GM13977 (cell line): ENCODE measurements around the gene GRIA2.

Experiments
- DNase-seq: peaks from one replicate; pipeline ENCODE4 v3.0.0; 2012; ENCODE audit warnings: low spot score
- in situ Hi-C: fragments of 300-500 bp; cut with MboI; formaldehyde crosslinking; loops from one replicate; pipeline ENCODE4 v1.12.0; 2022; ENCODE audit warnings: low sequenced_read_pairs, low pct_unique_long_range_greater_than_20kb, mixed read lengths, inconsistent platforms; ENCODE audit not compliant: unreplicated experiment
- TF ChIP-seq, protein P1 (sequence below): IDR thresholded peaks from 2 replicates; pipeline ENCODE4 v1.5.1; 2012; ENCODE audit warnings: mild to moderate bottlenecking, control low read depth; ENCODE audit not compliant: insufficient read depth; ENCODE audit errors: extremely low read depth, missing control alignments

The GRIA2 gene

DNA sequence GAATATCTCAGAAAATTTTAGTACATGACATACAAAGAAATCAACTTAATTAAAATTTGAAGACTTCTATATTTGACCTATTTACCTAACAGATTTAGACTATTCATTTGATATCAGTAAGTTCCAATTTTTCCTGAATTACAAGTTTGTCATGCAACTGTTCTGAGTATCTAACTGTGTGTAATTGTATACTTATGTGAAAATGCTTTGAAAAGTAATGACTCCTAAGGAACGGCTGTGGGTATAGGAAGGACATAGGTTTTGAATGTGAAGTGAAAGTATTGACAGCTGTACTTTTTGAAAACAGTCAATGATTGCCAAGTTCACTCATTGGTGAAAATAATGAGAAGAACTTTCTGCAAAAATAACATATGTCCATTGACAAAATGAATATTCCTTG is 2.9 kb downstream of the GRIA2 start:
- in situ Hi-C loops = no loop called here
- TF ChIP-seq, protein P1, sequence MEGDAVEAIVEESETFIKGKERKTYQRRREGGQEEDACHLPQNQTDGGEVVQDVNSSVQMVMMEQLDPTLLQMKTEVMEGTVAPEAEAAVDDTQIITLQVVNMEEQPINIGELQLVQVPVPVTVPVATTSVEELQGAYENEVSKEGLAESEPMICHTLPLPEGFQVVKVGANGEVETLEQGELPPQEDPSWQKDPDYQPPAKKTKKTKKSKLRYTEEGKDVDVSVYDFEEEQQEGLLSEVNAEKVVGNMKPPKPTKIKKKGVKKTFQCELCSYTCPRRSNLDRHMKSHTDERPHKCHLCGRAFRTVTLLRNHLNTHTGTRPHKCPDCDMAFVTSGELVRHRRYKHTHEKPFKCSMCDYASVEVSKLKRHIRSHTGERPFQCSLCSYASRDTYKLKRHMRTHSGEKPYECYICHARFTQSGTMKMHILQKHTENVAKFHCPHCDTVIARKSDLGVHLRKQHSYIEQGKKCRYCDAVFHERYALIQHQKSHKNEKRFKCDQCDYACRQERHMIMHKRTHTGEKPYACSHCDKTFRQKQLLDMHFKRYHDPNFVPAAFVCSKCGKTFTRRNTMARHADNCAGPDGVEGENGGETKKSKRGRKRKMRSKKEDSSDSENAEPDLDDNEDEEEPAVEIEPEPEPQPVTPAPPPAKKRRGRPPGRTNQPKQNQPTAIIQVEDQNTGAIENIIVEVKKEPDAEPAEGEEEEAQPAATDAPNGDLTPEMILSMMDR = no peak
- no peak for DNase-seq

DNA sequence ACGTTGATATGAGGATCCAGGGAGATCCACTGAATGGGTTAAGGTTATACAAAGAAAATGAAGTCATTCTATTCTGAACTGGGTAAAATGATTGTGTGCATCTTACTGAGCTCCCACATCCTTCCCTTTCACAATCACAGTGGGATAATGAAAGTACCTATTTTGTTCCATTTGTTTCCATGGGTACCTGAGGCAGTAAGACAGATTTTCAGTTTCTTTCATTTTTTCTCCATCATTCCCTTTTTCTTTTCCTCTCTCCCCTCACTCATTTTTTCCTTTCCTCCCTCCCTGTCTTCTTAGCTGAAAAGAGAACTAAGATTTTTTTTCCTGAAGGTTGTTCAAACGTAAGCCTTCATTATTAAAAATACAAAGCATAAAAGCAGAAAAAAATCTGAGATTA is 4.6 kb downstream of the GRIA2 start:
- TF ChIP-seq, protein P1 = no peak

DNA sequence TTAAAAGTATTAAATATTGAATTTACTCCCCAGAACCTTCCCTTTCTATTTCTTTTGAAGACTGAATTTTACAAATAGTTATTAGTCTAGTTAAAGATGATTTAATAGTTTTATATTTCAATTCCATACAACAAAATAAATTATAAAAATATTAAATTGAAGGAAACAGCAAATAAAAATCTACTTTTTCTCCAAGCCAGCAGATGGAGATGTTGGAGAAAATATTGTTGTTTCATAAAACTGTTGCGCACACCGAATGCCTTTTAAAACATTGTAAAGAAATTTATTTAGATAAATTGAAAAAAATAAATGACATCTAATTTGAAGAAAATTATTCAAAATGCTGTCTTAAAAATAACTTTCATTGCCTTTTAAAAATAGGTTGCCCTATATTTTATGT is 5.5 kb downstream of the GRIA2 start:
- TF ChIP-seq, protein P1 = no peak
- no peak for DNase-seq
- in situ Hi-C loops = no loop called here

More for the DNA sequence above, 4.6 kb downstream of the GRIA2 start:
- in situ Hi-C loops = no loop called here
- DNase-seq = no peak

DNA sequence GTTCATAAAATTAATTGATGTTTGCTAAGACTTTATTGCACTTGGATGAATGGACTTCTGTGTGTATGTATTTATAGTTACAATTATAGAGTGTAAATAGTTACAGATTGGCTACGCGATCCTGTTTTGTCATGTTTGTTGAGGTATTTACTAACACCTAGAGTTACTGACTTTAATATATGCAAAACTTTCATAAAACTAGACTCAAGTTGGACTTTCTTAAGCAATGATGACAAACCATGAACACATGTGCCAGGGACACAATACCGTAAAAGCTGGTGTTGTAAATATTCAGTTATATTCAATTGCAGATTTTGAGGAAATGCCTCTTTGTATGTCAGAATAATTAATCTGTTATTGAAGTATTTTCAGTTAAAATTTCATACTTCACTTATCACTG is 6.1 kb downstream of the GRIA2 start:
- no peak for DNase-seq
- in situ Hi-C loops = no loop called here

DNA sequence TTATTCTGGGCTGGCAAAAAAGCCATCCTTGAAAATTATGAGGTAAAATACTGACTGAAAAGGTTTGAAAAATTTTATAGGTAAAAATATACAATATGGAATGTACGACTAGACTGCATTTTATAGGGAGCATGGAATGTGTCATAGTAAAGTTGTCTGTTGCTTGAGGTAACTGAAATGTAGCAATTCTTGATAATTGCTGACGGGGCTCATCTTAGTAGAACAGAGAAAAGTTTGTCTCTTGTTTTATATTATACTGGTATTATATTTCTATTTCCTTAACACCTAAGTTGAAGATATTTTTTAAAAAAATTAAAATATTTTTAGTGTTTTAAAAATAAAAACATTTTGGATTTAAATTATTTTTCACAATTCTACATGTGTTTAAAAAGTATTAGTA is 11.0 kb downstream of the GRIA2 start:
- TF ChIP-seq, protein P1 = no peak

More for the DNA sequence above, 6.1 kb downstream of the GRIA2 start:
- TF ChIP-seq, protein P1 = no peak

DNA sequence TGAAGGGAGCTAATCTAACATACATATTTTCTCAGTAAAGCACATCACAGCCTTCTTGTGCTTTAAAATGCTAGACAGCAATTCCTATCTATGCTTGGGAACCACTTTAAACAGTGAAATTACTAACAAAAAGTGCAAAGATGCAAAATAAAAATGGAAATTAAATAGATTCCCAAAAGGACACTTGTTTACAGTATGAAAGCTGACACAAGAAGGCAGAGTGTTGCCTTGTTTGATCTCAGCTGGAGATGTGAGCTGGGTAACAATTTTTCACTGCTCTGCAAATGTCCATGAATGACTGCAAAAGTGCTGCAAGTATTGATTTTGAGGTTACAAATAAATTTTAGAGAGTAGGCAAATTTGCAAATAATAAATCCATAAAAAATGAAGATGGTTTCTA is 22.3 kb downstream of the GRIA2 start:
- in situ Hi-C loops = no loop called here
- TF ChIP-seq, protein P1 = no peak
- DNase-seq = no peak

More for the DNA sequence above, 11.0 kb downstream of the GRIA2 start:
- DNase-seq = no peak
- in situ Hi-C loops = no loop called here

DNA sequence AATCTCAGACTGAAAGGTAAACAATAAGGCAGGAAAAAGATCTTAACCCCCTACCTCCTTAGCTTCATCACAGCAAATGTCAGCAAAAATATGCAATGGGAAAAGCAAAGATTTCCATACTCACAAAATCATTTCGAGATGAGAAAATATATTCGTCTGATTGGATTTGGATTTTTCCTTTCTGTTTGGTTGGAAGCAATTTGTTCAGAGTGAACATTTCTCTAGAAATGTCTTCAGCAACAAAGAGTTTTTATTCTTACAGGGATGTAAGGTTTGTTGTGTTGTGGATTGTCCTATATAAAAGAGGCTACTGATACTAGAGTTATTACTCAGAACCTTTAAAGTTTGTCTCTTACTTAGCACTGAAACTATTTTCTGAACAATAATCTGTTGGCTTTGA is 23.8 kb downstream of the GRIA2 start:
- no peak for DNase-seq
- in situ Hi-C loops = no loop called here
- TF ChIP-seq, protein P1 = no peak
